ENCODE results near the gene FURIN. TPM values are rescaled to one million over a fixed set of nuclear protein-coding genes. Genes with fewer than 3 reads are reported as not detected.

FURIN gene
- total RNA-seq, 2 experiments from 2014 or later: 576 to 590 TPM

DNA sequence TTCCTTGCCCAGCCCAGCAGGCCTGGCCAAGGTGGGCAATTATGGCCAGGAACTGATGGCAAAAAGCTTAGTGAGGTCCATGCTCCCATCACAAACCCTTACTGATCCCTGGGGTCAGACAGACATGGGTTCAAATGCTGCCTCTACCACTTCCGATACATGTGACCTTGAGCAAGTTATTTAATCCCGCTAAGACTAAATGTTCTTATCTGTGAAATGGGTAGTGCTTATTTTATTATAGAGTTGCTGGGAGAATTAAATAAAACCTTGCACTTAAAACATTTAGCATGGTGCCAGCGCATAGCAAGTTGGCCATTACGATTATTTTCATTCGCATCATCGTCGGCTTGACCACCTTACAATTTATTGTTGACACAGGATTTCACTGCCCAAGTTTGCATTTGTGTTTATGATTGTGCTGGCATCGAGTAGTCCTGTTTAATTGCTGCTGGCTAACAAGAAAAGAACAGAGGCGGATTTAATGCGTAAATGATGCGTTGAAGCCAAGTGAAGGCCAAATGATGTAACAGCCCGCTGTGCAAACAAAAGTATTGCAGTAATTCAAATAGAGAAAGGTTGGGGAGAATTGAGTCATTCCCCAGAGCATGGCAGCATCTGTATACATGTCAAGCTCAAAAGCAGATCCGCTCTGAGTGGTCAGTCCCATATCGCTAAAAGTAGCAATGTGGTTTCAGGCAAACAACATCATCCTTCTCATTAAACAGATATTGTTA is 7.3 kb upstream of the FURIN start:
- DNase-seq: no peak
- no peak overlapping the region for H3K4me3 Mint-ChIP-seq

DNA sequence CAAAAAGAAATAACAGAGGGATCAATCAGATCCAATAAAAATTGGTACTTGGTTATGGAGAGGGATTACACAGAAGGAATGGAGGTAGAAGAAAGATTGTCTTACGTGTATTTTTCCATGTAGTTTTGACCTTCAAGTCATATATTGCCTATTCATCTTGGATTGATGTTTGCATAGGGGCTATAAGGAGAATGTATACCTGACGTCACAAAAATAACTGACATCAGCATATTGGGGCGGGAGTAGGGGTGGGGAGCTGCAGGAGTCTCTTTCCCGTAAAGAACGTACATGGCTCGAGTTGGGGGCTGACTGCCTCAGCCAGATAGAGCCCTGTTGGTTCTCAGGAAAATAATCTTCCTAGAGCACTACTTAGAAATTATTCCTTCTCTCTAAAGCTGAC is 5.9 kb upstream of the FURIN start:
- H3K9me3 Mint-ChIP-seq: no peaks in the 10 kb centered on the region
- no peak overlapping the region for H3K4me3 Mint-ChIP-seq
- intact Hi-C loops (cut with micrococcal nuclease): no loop called here
- CTCF ChIA-PET: no interaction called here
- no peak for DNase-seq
- no peaks in the 10 kb centered on the region for H3K27me3 Mint-ChIP-seq
- no peaks in the 10 kb centered on the region for H3K36me3 Mint-ChIP-seq
- POLR2A ChIA-PET: no interaction called here
- no peak overlapping the region for H3K27ac Mint-ChIP-seq
- peaks cover 42% of the 10 kb centered on the region for H3K4me1 Mint-ChIP-seq (ENCODE audit: low read depth)

More for the DNA sequence above, 7.3 kb upstream of the FURIN start:
- H3K9me3 Mint-ChIP-seq: no peaks in the 10 kb centered on the region
- peaks cover 53% of the 10 kb centered on the region for H3K4me1 Mint-ChIP-seq (ENCODE audit: low read depth)
- ChIA-PET POLR2A (no interaction called here), CTCF (interaction anchor here (1.3 kb wide), 1 partner anchor 9 kb away, joined by 3 read pairs; no protein-coding TSS in a partner anchor)
- H3K36me3 Mint-ChIP-seq: no peaks in the 10 kb centered on the region
- intact Hi-C loops (cut with micrococcal nuclease): no loop called here
- no peaks in the 10 kb centered on the region for H3K27me3 Mint-ChIP-seq
- H3K27ac Mint-ChIP-seq: no peak overlapping the region

DNA sequence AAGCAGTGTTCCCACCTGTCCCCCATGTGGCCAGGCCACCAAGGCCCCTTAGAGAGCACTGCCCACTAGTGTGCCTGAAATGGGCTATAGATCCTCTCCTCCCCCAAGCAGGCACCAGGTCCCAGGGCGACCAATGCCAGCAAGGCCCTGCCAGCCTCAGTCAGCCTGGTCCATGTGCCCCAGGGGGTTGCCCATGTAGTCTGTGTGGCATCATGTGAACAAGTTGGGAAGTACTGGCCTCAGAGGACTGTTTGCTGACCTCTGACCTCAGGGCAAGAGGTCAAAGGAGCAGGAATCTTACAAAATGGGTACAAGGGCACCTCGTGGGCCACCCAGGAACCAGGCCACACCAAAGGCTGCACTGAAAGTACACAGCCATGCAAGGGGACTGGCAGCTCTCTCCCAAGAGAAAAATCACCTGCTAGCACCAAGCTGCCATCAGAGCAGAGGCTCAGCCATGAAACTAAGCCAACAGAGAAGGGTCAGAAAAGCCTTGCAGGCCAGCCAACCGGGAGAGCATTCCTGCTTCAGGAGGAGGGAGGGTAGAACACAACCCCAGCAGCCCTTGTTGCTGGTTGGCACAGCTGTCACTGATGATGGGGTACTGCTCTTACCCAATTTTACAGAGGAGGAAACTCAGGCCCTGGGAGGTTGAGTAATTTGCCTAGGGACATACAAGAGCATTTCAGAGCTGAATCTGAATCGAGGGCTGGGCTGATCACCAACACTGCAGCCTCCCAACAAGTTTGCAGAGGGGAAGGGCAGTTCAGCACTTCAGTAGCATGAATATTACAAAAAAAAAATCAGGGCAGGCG is 5.2 kb upstream of the FURIN start:
- intact Hi-C loops (cut with micrococcal nuclease): no loop called here
- ChIA-PET CTCF (interaction anchor here (1.1 to 1.5 kb wide), 2 partner anchors 23 to 68 kb away, joined by 3 to 8 read pairs; no protein-coding TSS in a partner anchor), POLR2A (interaction anchor here (0.9 to 2.2 kb wide), 4 partner anchors 11 to 35 kb away, joined by 3 to 10 read pairs (median 6); no protein-coding TSS in a partner anchor)
- Mint-ChIP-seq H3K27me3 (no peaks in the 10 kb centered on the region), H3K4me3 (no peak overlapping the region), H3K27ac (peak overlapping the region; percentile 87), H3K36me3 (no peaks in the 10 kb centered on the region), H3K9me3 (no peaks in the 10 kb centered on the region), H3K4me1 (ENCODE audit: low read depth) (peaks cover 40% of the 10 kb centered on the region)
- no peak for DNase-seq

DNA sequence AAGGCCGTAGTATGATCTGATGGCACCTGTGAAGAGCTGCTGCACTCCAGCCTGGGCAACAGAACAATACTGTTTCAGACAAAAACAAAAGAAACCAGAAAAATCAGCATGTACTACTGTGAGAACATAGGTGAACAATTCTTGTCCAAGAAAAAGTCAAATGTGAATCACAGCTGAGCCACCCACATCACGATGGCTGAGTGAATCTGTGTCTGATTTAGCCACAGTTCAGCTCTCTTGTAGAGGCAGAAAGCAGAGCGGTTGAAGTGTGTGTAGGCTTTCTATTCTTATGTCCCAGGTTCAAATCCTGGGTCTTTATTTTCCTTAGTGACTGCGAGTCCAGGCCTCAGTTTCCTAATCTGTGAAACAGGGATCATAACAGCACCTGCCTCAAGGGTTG is 4.4 kb upstream of the FURIN start:
- H3K36me3 Mint-ChIP-seq: peaks cover 5% of the 10 kb centered on the region
- no peaks in the 10 kb centered on the region for H3K9me3 Mint-ChIP-seq
- no peaks in the 10 kb centered on the region for H3K27me3 Mint-ChIP-seq
- H3K27ac Mint-ChIP-seq: peak overlapping the region; percentile 87
- ChIA-PET CTCF (interaction anchor here (1.1 to 1.5 kb wide), 2 partner anchors 22 to 67 kb away, joined by 3 to 8 read pairs; no protein-coding TSS in a partner anchor), POLR2A (interaction anchor here (0.9 to 2.2 kb wide), 5 partner anchors 12 to 36 kb away, joined by 3 to 10 read pairs (median 3); no protein-coding TSS in a partner anchor)
- H3K4me1 Mint-ChIP-seq (ENCODE audit: low read depth): peaks cover 46% of the 10 kb centered on the region
- intact Hi-C loops (cut with micrococcal nuclease): loop anchor here (1.0 kb wide), 1 partner anchor 8 kb away; no protein-coding TSS in a partner anchor
- peak; percentile 73 for DNase-seq
- no peak overlapping the region for H3K4me3 Mint-ChIP-seq

DNA sequence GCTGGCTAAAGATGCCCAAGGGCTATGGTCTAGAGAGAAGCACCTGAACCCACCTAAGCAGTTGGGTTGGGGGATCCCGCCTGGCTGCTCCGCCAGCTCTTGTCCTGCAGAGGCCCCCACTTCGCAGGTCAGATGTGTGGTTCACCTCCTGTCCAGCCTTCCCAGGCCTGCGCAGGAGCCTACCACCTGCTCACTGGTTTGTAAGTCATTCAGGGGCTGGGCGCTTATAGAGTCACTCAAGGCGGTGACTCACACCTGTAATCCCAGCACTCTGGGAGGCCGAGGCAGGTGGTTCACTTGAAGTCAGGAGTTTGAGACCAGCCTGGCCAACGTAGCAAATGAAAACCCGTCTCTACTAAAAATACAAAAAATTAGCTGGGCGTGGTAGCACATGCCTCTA is 3.9 kb upstream of the FURIN start:
- Mint-ChIP-seq H3K9me3 (no peaks in the 10 kb centered on the region), H3K4me1 (ENCODE audit: low read depth) (peaks cover 48% of the 10 kb centered on the region), H3K4me3 (no peak overlapping the region), H3K36me3 (peaks cover 7% of the 10 kb centered on the region), H3K27ac (peak overlapping the region; percentile 87), H3K27me3 (no peaks in the 10 kb centered on the region)
- intact Hi-C loops (cut with micrococcal nuclease): loop anchor here (1.0 kb wide), 1 partner anchor 8 kb away; no protein-coding TSS in a partner anchor
- peak; percentile 52 for DNase-seq
- POLR2A ChIA-PET: interaction anchor here (0.9 to 2.2 kb wide), 5 partner anchors 13 to 37 kb away, joined by 3 to 10 read pairs (median 3); no protein-coding TSS in a partner anchor
- CTCF ChIA-PET: interaction anchor here (0.6 to 1.5 kb wide), 3 partner anchors 21 to 67 kb away, joined by 3 to 8 read pairs (median 3); no protein-coding TSS in a partner anchor

DNA sequence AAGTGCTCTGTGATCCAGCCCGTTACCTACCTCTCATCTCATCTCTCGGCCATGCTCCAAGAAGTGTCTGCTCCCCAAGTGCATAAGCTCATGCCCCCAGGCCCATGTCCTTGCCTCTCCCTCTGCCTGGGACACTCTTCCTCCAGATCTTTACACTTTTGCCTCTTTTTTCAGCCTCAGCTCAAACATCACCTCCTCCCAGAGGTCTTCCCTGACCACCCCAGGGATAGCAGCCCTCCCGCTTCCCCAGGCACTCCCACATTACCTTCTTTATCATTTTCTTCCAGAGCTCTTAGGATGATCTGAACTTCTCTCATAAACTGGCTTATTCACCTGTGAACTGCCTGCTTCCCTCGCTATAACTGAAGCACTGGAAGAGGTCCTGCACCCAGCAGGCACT is 2.7 kb upstream of the FURIN start:
- peaks cover 19% of the 10 kb centered on the region for H3K36me3 Mint-ChIP-seq
- CTCF ChIA-PET: no interaction called here
- no peak overlapping the region for H3K27ac Mint-ChIP-seq
- H3K4me1 Mint-ChIP-seq (ENCODE audit: low read depth): peaks cover 57% of the 10 kb centered on the region
- H3K27me3 Mint-ChIP-seq: no peaks in the 10 kb centered on the region
- intact Hi-C loops (cut with micrococcal nuclease): no loop called here
- no peaks in the 10 kb centered on the region for H3K9me3 Mint-ChIP-seq
- POLR2A ChIA-PET: no interaction called here
- H3K4me3 Mint-ChIP-seq: no peak overlapping the region
- DNase-seq: no peak

DNA sequence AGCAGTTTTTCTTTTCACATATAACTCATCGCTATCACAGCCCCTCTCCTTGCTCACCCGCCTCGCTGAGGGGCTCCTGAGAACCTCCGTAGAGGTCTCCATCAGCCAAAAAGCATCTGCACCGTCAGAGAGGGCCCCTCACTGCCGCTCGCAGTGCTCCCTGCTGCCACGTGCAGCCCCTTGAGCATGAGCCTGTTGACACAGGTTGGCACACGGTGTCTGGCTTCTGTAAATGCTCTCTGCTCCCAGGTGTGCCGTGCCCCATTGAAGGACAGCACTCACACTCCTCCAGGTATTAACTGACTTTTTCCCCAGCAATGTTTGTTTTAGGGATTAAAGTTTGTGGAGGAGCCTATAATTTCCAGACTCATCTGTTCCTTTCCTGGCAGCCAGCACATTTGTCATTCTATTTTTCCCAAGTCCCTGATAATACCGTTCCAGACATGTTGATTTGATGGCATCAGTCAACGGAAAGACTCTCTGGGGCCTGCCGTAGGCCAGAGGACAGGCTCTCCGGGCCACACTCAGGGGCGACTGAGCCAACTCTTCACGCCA is 2.1 kb upstream of the FURIN start:
- H3K27me3 Mint-ChIP-seq: no peaks in the 10 kb centered on the region
- H3K9me3 Mint-ChIP-seq: no peaks in the 10 kb centered on the region
- DNase-seq: no peak
- POLR2A ChIA-PET: no interaction called here
- no peak overlapping the region for H3K27ac Mint-ChIP-seq
- peaks cover 56% of the 10 kb centered on the region for H3K4me1 Mint-ChIP-seq (ENCODE audit: low read depth)
- CTCF ChIA-PET: no interaction called here
- intact Hi-C loops (cut with micrococcal nuclease): no loop called here
- H3K4me3 Mint-ChIP-seq: no peak overlapping the region
- H3K36me3 Mint-ChIP-seq: peaks cover 22% of the 10 kb centered on the region

DNA sequence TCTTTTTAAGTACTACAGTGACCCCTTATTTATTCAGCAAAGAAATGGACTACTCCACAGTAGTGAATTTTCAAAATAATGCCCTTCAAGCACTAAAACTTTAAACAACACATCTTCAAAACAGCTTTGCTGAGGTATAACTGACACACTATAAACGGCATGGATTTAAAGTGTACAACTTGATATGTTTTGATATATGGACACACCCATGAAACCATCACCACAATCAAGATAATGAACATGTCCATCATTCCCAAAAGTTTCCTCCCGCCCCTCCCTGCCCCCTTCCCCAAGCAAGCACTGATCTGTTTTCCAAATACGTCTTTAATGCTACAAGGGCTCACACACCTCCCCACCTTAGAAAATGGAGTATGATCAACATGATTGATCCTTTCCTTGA is 1.6 kb upstream of the FURIN start:
- POLR2A ChIA-PET: no interaction called here
- peaks cover 53% of the 10 kb centered on the region for H3K4me1 Mint-ChIP-seq (ENCODE audit: low read depth)
- no peak overlapping the region for H3K27ac Mint-ChIP-seq

DNA sequence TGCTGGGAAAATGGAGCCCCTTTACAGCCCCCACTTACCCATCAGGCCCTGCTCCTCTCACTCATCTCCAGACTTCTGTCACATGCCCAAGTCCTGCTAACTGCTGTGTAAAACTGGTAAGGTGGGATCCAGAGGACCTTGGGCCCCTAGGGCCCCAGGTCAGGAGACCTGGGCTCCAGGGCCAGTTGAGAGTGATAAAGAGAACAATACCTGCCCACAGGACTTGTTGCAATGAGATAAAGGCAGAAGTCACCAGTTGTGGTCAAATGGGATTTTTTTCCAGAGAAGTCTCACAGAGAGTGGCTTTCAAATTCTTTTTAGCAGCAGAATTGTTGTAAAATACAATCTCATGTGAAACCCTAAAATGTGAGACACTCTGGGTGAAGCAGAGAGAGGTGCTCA is 753 bp downstream of the FURIN start:
- Mint-ChIP-seq H3K27ac (peak overlapping the region; percentile 97), H3K27me3 (no peaks in the 10 kb centered on the region), H3K4me1 (ENCODE audit: low read depth) (peaks cover 54% of the 10 kb centered on the region), H3K36me3 (peaks cover 42% of the 10 kb centered on the region), H3K4me3 (peak overlapping the region; percentile 91), H3K9me3 (no peaks in the 10 kb centered on the region)
- POLR2A ChIA-PET: interaction anchor here (1.1 to 1.8 kb wide), 4 partner anchors 11 to 38 kb away, joined by 4 to 9 read pairs (median 6); no protein-coding TSS in a partner anchor
- no peak for DNase-seq
- intact Hi-C loops (cut with micrococcal nuclease): loop anchor here (1.0 to 2.0 kb wide), 4 partner anchors 13 to 54 kb away; no protein-coding TSS in a partner anchor
- CTCF ChIA-PET: no interaction called here

More for the DNA sequence above, 1.6 kb upstream of the FURIN start:
- no peak for DNase-seq
- CTCF ChIA-PET: interaction anchor here (1.5 kb wide), 1 partner anchor 19 kb away, joined by 6 read pairs; no protein-coding TSS in a partner anchor
- Mint-ChIP-seq H3K36me3 (peaks cover 22% of the 10 kb centered on the region), H3K9me3 (no peaks in the 10 kb centered on the region), H3K27me3 (no peaks in the 10 kb centered on the region), H3K4me3 (no peak overlapping the region)
- intact Hi-C loops (cut with micrococcal nuclease): no loop called here

DNA sequence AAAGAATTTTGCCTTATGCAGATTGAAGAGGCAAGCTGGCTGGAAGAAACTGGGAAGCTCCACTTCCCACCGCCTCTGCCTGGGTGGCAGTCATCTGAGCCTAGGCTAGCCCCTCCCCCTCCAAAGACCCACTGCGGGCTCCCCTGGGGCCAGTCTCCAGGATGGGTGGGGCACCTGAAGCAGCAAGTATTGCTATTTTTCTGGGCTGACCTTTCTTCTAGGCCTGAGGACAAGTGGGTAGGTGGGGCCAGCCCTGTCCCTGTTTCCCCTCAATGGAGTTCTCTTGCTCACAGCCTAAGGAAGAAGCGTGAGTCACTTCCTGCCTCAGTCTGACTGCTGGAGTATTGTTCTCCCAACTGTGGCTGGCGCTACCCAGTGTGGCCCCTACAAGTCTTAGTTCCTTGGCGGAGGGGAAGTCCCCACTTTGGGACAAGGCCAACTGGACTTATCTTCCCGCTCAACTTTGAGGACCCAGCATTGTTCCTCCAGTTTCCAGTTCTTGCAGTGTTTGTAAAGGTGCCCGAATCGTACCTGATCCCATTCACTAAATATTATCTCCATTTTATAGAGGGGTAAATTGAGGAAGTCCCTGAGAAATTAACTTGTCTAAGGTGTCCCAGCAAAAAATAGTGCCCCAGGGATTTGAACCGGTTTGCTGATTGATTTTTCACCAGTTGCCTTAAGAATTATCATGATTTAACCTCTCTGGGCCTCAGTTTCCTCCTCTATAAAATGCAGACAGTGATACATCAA is 1.4 kb downstream of the FURIN start:
- Mint-ChIP-seq H3K9me3 (no peaks in the 10 kb centered on the region), H3K4me3 (peak overlapping the region; percentile 91), H3K4me1 (ENCODE audit: low read depth) (peaks cover 56% of the 10 kb centered on the region), H3K27ac (peak overlapping the region; percentile 97), H3K36me3 (peaks cover 47% of the 10 kb centered on the region), H3K27me3 (no peaks in the 10 kb centered on the region)
- intact Hi-C loops (cut with micrococcal nuclease): loop anchor here (1.0 to 2.0 kb wide), 4 partner anchors 13 to 54 kb away; no protein-coding TSS in a partner anchor
- ChIA-PET POLR2A (interaction anchor here (0.6 to 4.7 kb wide), 11 partner anchors 12 to 1137 kb away, joined by 3 to 63 read pairs (median 7); partner anchors contain the start of genes MAN2A2 and UNC45A), CTCF (interaction anchor here (1.1 to 1.8 kb wide), 4 partner anchors 8 to 32 kb away, joined by 3 to 7 read pairs (median 4); no protein-coding TSS in a partner anchor)
- peak; percentile 81 for DNase-seq
